Heart right ventricle (tissue), 16 donors: ENCODE results near the gene CX3CR1. TPM values are rescaled to one million over a fixed set of nuclear protein-coding genes. Genes with fewer than 3 reads are reported as not detected.
A peak's percentile ranks its signal among the peaks of the same experiment; 100 is the strongest.

Experiments used
- ATAC-seq, 8 donors: fragments of 200-7000 bp; cut with Tn5 transposase; one replicate each; pipeline ENCODE4 v1.9.1; 2020; ENCODE audit warnings: mild to moderate bottlenecking in 8 of 8, moderate library complexity in 8 of 8, moderate number of reproducible peaks in 1 of 8
- DNase-seq, 2 donors: peaks; one replicate each; pipeline ENCODE4 v3.0.0-alpha.2; 2020
- H3K27ac ChIP-seq, 10 donors: fragments of 200-600 bp; sonication (generic) in 2 of 10; one replicate each; pipeline versions ENCODE4 v1.5.0 to v1.8.0; 2020 to 2022; ENCODE audit warnings: mild to moderate bottlenecking in 3 of 10
- H3K27me3 ChIP-seq, 7 donors: fragments of 200-600 bp; one replicate each; pipeline ENCODE4 v1.8.0; 2021 to 2022; ENCODE audit warnings: mild to moderate bottlenecking in 2 of 7
- H3K36me3 ChIP-seq, 9 donors: fragments of 200-600 bp; sonication (generic) in 1 of 9; one replicate each; pipeline versions ENCODE4 v1.5.0 to v1.8.0; 2020 to 2022; ENCODE audit warnings: mild to moderate bottlenecking in 2 of 9
- H3K4me1 ChIP-seq, 9 donors: fragments of 200-600 bp; sonication (generic) in 1 of 9; one replicate each; pipeline versions ENCODE4 v1.5.0 to v1.8.0; 2020 to 2022; ENCODE audit warnings: mild to moderate bottlenecking in 4 of 9
- H3K4me3 ChIP-seq, 10 donors: fragments of 200-600 bp; sonication (generic) in 2 of 10; one replicate each; pipeline versions ENCODE4 v1.5.0 to v1.8.0; 2020 to 2022; ENCODE audit warnings: mild to moderate bottlenecking in 7 of 10, moderate library complexity in 2 of 10
- H3K9me3 ChIP-seq, 11 donors: fragments of 200-600 bp in 10 of 11; sonication (generic) in 2 of 11; one replicate each; pipeline versions ENCODE4 v1.5.0 to v1.8.0; 2013 to 2022; ENCODE audit warnings: mild to moderate bottlenecking in 2 of 11, control low read depth in 1 of 11, moderate library complexity in 1 of 11
- WGBS, 2 donors: extraction: QIAGEN DNeasy Blood & Tissue Kit; methylation state at CpG; one replicate each; pipeline ENCODE4 v1.1.7; 2013; ENCODE audit warnings: inconsistent platforms in 1 of 2; 5-methylcytosine and 5-hydroxymethylcytosine counted together
- intact Hi-C, 10 donors: fragments of 100-400 bp; cut with DNase I; formaldehyde crosslinking; loops; one replicate each; pipeline versions ENCODE4 v1.11.1 to v1.14.2; 2022
- polyA plus RNA-seq, 2 donors: library from polyadenylated mRNA; stranded (reverse); fragments of 200-250 nt; gene quantifications; one replicate each; pipeline ENCODE4 v1.2.3, GENCODE V29; 2013
- total RNA-seq, 10 donors: library from RNA; stranded (reverse); fragmentation: NEBNext Ultra II Directional in 3 of 10; extraction: Animal tissue kit (Norgen Biotek cat#: 25700) in 3 of 10; gene quantifications; one replicate each; pipeline versions ENCODE4 v1.2.1 to v1.2.4, GENCODE V29; 2021 to 2023
- TF ChIP-seq, protein P1 (sequence below), 9 donors: fragments of 200-600 bp; sonication (generic) in 2 of 9; IDR thresholded peaks; one replicate each; pipeline versions ENCODE4 v1.5.0 to v1.8.0; 2021 to 2022; ENCODE audit warnings: antibody characterized with exemption in 9 of 9, mild to moderate bottlenecking in 5 of 9, moderate library complexity in 1 of 9
- donor health status: Arrhythmogenic right ventricular cardiomyopathy.
- donor health status: ischemic (EF 13 %, LVEDD 7.1; RV severe dilation, severe dysfunction).
- donor health status: healthy with polysubstance abuse.
- donor health status: DM: no; HTN: yes; CAD: no.
- donor health status: DM: no; HTN: no; CAD: no.
- donor health status: ischemic (EF 25% LVEDD 6.9; RV normal size, moderate dysfunction).
- donor health status: ischemic (EF 25% LVEDD 5.7; RV mildly dilated, moderate dysfunction).
- donor health status: healthy.
- donor health status: DM: yes; HTN: yes; CAD: no.
- donor health status: Ischemic cardiomyopathy.
- donor health status: ischemic (EF 35%, LVEDD 5.7; RV mildly dilated, moderate dysfunction).
- donor health status: nonischemic (EF 11% LVEDD 7.7; RV severe dilation, severe dysfunction).
- donor health status: DM: yes; HTN: yes; CAD: no.
- donor health status: PGD.
- donor health status: ischemic (EF 29% LVEDD 5.4; RV normal size, mild dysfunction).
- donor health status: nonischemic (EF 23%, LVEDD 6.1; RV moderate dilation, normal function).

The CX3CR1 gene
- total and polyA plus RNA-seq, 12 donors, result 0.12 to 6.9 (median 0.88) TPM

DNA sequence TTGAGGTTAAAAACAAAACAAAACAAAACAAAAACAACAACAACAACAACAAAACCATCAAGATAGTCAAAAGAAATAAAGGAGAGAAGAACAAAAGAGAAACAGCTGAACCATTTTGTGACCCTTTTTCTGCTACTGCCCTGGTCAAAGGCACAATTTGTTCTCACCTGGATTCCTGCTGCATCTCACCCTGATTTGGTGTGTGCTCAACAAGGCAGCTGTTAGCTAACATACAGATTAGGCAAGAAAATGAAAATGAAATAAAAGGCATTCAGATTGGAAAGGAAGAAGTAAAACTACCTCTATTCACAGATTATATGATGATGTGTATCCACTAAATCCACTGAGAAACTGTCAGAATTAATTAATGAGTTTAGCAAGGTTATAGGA is 58.7 kb downstream of the CX3CR1 start:
- ATAC-seq, result no peak
- Histone ChIP-seq H3K36me3 (no peaks in the 10 kb centered on the region), H3K27ac (no peak overlapping the region), H3K9me3 (no peaks in the 10 kb centered on the region), H3K4me3 (no peak overlapping the region), H3K27me3 (no peaks in the 10 kb centered on the region), H3K4me1 (peaks cover 0 to 32% (median 0%) of the 10 kb centered on the region in 9 donors)
- intact Hi-C loops, result loop anchor here in 1 of 10 donors (5.0 kb wide), 1 partner anchor 41 kb away; no protein-coding TSS in a partner anchor
- TF ChIP-seq, protein P1, sequence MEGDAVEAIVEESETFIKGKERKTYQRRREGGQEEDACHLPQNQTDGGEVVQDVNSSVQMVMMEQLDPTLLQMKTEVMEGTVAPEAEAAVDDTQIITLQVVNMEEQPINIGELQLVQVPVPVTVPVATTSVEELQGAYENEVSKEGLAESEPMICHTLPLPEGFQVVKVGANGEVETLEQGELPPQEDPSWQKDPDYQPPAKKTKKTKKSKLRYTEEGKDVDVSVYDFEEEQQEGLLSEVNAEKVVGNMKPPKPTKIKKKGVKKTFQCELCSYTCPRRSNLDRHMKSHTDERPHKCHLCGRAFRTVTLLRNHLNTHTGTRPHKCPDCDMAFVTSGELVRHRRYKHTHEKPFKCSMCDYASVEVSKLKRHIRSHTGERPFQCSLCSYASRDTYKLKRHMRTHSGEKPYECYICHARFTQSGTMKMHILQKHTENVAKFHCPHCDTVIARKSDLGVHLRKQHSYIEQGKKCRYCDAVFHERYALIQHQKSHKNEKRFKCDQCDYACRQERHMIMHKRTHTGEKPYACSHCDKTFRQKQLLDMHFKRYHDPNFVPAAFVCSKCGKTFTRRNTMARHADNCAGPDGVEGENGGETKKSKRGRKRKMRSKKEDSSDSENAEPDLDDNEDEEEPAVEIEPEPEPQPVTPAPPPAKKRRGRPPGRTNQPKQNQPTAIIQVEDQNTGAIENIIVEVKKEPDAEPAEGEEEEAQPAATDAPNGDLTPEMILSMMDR (IDR thresholded peaks at IDR 0.05), result no peak
- no peak for DNase-seq

DNA sequence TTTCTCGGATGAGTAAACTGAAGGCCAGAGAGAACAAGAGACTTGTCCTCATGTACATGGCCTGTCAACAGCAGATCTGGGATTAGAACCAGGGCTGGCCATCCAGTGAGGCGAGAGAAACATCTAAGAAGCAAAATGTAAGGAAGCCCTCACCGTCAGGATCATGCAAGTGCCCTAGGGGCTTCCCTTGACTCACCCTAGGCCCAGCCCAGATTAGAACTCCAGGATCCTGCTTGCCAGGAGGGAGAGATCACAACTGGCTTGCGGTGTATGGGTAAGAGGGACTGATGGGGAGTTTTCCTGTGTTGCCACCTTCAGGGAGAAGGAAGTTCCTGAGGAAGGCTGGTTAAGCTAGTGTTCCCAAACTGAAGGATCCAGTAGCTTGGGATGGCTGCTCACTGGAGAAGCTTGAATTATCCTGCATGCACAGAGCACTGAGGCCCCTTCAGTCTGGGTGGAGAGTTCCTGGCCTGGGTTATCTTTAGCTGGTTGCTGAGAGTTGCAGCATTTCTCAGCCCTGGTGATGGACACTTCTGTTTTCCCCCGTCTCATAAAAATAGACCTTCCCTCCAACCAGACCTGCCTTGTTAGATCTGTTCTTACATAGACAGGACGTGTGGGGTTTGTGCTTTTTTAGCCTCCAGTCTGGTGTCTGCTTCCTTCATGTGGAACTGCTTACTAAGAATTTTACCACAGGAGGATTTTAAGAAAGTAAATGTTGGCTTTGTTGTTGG is 59.3 kb downstream of the CX3CR1 start:
- peak in 6 of 8 donors; percentile 20 to 55 (median 32) for ATAC-seq
- no peak overlapping the region for H3K4me3 ChIP-seq

GRCh38 chr3:39219702-39220101 is 60.1 kb downstream of the CX3CR1 start:
- peaks cover 0 to 36% (median 0%) of the 10 kb centered on the region in 9 donors for H3K4me1 ChIP-seq
- intact Hi-C loops, result loop anchor here in 2 of 10 donors (5.0 to 10.0 kb wide), 2 partner anchors 43 to 325 kb away; no protein-coding TSS in a partner anchor
- DNase-seq (no peak), ATAC-seq (no peak)
- H3K4me3 ChIP-seq, result no peak overlapping the region
- WGBS, 2 donors, result 91 to 93% methylated on average over 3 of the region's 3 CpGs
- H3K36me3 ChIP-seq, result no peaks in the 10 kb centered on the region
- TF ChIP-seq, protein P1 (IDR thresholded peaks at IDR 0.05), result no peak
- no peaks in the 10 kb centered on the region for H3K9me3 ChIP-seq
- H3K27me3 ChIP-seq, result no peaks in the 10 kb centered on the region
- no peak overlapping the region for H3K27ac ChIP-seq

More for the DNA sequence above, 59.3 kb downstream of the CX3CR1 start:
- DNase-seq, result no peak
- Histone ChIP-seq H3K27me3 (no peaks in the 10 kb centered on the region), H3K9me3 (no peaks in the 10 kb centered on the region), H3K27ac (peak overlapping the region in 1 of 10 donors; percentile 2), H3K36me3 (no peaks in the 10 kb centered on the region), H3K4me1 (peaks cover 0 to 33% (median 0%) of the 10 kb centered on the region in 9 donors)
- WGBS, 2 donors, result 49 to 56% methylated on average over 6 of the region's 6 CpGs
- TF ChIP-seq, protein P1 (IDR thresholded peaks at IDR 0.05), result no peak
- intact Hi-C loops, result loop anchor here in 1 of 10 donors (5.0 kb wide), 1 partner anchor 42 kb away; no protein-coding TSS in a partner anchor

DNA sequence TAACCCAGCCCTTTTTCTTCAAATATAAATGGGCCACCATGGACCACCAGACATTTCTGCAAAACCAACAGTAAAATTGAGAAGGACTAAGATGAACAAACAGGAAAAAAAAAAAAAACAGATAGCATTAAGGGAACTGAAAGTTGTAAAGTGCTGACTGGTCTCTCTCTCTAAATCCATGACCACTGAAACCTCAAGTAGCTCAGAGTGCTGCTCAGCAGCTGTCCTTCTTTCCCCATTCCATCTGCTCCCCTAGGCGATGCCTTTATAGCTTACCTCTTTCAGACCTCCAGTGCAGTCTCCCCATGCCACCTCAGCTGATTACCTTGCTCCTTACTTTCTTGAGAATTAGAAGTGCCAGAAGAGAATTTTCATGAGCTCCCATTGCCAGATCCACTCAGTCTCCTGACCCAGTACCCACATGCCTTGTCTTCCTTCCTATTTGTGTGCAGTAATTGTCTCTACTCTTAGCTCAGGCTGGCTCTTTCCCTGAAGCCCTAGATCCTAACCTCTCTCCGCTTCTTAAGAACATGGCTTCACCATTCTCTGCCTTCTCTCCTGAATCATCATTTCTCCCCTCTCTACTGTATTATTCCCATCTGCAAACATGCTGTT is 63.6 kb downstream of the CX3CR1 start:
- Histone ChIP-seq H3K27ac (peak overlapping the region in 1 of 10 donors; percentile 64), H3K36me3 (no peaks in the 10 kb centered on the region), H3K27me3 (no peaks in the 10 kb centered on the region), H3K9me3 (no peaks in the 10 kb centered on the region), H3K4me3 (no peak overlapping the region), H3K4me1 (peaks cover 0 to 35% (median 0%) of the 10 kb centered on the region in 9 donors)
- TF ChIP-seq, protein P1 (IDR thresholded peaks at IDR 0.05), result no peak
- DNase-seq (no peak), ATAC-seq (peak in 2 of 8 donors; percentile 49 to 58)
- intact Hi-C loops, result loop anchor here in 2 of 10 donors (2.0 to 10.0 kb wide), 2 partner anchors 39 to 321 kb away; no protein-coding TSS in a partner anchor
- WGBS, 2 donors, result 87 to 100% methylated on average over 2 of the region's 2 CpGs
